Stimulated activated CD4-positive, alpha-beta T cell treated with anti-CD3 and anti-CD28 coated beads, Interleukin-2, amount 100 ng/mL, for 24 hours (primary cell): Measurements from ENCODE around the gene MYBPH.

Experiments used
- DNase-seq, 2 donors: peaks; one replicate each; pipeline ENCODE4 v3.0.0-alpha.2; 2020

MYBPH gene

GRCh38 chr1:203199816-203200571 lies 24.4 kb upstream of the MYBPH start:
- no peak for DNase-seq

GRCh38 chr1:203199481-203199815 lies 23.8 kb upstream of the MYBPH start:
- DNase-seq, result no peak

DNA sequence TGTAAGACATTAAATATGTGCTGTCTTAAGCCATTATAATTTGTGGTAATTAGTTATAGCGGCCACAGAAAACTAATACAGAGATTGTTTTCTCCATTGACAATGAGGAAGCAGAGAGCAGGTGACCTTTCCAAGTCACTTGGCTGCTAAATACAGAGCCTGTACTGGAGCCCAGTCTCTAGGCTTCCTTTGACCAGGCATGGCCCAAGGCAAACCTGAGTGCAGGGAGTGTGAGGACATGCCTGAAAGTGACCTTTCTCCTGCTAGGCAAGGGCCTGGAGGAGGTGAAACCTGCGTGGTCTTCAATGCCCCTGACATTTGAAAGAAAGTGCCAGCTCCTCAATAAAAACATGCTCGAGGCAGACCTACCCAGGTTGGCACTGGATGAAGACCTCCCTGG lies 23.4 kb upstream of the MYBPH start:
- DNase-seq, result no peak

DNA sequence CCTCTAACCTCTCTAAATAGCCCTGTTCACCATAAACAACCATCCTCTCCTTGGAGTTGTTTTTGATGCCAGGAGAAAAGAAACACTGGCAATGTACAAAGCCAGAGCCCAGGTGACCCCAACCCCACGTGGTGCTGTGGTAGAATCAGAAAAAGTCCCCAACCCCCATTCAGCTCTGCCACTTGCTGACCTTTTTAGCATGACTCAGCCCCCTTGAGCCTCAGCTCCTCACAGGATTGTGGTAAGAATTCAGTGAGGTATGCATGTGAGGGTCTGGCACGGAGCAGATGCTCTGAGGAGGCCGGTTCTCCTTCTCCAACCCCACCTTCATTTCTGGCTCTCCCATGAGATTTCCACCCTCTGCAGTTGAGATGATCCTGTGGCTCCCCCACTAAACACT lies 22.0 kb upstream of the MYBPH start:
- DNase-seq, result no peak

GRCh38 chr1:203196371-203196770 lies 20.7 kb upstream of the MYBPH start:
- DNase-seq, result no peak

- no peak for DNase-seq
Observed at GRCh38 chr1:203190949-203191348, 15.3 kb upstream of the MYBPH start.

DNA sequence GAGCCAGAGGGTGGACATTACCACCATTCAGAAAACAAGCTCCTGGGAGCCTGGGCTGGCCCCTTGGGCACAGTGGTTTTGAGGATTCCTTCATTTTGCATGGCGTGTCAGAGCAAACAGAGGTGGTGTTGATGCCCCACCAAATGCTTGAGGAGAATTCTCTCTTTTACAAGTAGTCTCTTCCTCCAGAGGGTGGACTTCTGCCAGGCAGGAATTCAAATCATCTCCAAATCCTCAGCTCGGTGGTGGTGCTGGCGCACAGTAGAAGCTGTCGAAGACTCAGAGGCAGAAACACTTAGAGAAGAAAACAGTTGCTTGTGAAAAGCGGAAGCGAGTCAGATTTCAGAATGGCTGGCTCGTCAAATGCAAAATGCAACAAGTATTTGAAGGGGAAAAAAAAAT lies 14.3 kb upstream of the MYBPH start:
- DNase-seq, result no peak

- DNase-seq, result no peak
Observed at GRCh38 chr1:203188686-203189232, 13.1 kb upstream of the MYBPH start.

DNA sequence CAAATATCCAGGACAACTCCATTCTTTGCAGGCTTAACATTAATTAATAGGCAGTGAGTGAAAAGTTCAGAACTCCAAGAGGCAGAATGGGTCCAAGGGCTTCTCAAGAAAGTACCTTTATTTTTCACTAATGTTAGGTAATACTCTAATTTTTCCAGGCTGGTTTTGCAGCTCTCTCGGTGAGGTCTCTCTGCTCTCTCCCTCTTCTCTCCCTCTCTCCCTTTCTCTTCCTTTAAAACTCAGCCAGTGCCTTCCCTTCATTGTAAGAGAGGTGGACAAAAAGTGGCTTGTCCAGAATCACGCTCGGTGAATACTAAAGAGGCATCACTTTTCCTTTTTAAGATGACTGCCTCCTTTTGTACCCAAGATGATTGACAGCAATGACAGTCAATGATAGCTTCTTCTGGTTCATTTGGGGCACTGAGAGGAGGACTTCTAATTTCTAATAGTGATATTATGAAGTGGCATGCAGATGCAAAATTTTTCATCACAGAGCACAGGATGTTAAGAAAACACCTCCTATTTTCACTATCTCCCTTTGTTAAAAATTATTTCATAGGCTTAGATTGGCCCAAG lies 12.2 kb upstream of the MYBPH start:
- DNase-seq, result no peak

GRCh38 chr1:203187304-203187685 lies 11.7 kb upstream of the MYBPH start:
- DNase-seq, result no peak

GRCh38 chr1:203186446-203187303 lies 11.0 kb upstream of the MYBPH start, which contains the start of gene CHI3L1:
Gene CHI3L1, minus strand, starts transcription at chr1:203186704. Its CDS starts 81 bp downstream, at chr1:203186623.
- DNase-seq, result no peak

DNA sequence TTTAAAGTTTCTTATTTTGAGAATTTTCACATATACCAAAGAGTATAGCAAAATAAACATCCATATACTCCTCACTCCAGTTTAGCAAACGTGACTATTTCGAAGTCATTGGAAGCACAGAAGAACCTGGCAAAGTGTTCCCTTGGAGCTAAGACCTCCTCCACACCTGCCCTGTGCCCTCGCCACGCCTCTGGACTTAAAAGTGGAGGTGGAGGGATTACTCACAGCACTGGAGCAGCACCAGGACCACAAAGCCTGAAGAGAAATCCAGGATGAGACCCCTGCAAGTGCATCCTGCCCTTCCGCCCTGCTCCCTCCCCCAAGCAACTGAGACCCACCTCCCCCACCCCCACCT lies 10.4 kb upstream of the MYBPH start:
- DNase-seq, result no peak

DNA sequence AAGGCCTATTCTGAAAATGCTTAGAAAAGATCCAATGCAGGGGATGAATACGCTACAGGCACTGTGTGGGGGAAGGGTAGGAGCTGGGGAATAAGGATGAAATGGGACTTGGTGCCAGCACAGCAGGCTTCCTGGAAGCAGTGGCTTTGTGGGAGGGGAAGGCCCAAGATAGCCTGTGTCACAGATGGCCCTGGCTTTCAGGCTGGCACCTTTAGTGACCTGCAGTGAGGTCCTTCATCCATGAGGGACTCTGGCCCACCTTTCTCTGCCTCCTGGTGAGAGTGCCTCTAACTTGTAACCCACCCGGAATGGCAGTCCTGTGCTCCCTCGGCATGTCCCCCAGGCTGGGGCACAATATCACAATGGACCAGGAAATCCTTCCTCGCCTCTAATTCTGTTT lies 10.0 kb upstream of the MYBPH start:
- DNase-seq, result no peak

- no peak for DNase-seq
Observed at GRCh38 chr1:203185061-203185461, 9.4 kb upstream of the MYBPH start.

GRCh38 chr1:203184467-203184866 lies 8.8 kb upstream of the MYBPH start:
- no peak for DNase-seq

- no peak for DNase-seq
Observed at GRCh38 chr1:203183828-203184227, 8.2 kb upstream of the MYBPH start.

DNA sequence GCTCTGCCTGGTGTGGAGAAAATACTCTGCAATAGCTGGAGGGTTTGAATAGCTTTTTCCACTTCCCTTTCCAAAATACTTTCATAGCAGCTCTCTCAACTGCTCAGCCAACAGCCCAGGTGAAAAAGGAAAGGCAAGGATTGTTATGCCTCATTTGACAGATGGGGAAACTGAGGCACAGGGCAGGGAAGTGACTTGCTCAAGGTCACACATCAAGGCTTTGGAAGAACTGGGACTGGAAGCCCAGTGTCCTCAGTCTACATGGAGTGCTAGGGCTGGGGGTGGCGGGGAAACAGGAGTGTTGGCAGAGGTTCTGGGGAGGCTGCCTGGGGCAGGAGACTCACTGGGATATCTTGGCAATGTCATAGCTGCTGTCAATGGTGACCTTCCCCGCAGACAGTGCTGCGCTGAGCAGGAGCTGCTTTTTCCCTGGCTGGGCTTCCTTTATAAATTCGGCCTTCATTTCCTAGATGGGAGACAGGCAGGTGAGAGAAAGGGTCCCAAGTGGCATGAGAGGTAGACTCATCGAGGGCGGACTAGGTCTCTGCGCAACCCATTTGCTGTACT lies 6.8 kb upstream of the MYBPH start:
- DNase-seq, result no peak

DNA sequence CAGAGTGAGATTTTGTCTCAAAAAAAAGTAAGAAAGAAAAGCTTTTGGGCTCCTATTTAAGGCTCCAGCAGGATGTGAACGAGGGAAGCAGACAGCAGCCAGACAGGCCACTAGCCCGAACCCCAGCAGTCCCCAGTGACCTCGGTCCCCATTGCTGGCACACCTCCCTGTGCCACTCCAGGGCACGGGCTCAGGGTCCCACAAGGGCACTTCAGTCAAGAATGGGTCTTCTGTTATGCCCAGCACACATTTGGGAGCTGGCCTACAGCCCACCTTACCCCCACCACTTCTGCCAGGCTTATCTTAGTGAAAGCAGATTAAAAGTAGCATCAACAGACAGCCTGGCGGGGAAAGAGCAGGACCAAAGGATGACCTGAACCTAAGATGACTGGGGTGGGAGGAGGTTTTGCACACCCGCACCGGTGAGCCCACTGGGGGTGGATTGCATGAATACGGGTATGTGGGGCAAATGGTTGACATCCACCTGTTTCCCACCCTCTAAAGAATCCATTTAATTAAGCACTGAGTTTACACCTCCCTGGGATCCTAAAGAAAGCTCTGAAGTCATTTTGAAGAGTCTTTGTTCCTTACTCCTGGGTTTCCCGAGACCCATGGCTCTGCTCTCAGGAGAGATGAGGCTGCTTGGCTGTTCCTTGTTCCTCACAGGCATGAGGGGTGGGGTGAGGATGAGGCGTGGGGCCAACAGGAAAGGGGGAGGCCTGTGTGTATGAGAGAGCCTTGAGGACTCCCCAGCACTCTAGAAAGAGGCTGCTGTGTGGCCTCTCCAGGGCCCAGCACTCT lies 6.2 kb upstream of the MYBPH start:
- DNase-seq, result no peak

DNA sequence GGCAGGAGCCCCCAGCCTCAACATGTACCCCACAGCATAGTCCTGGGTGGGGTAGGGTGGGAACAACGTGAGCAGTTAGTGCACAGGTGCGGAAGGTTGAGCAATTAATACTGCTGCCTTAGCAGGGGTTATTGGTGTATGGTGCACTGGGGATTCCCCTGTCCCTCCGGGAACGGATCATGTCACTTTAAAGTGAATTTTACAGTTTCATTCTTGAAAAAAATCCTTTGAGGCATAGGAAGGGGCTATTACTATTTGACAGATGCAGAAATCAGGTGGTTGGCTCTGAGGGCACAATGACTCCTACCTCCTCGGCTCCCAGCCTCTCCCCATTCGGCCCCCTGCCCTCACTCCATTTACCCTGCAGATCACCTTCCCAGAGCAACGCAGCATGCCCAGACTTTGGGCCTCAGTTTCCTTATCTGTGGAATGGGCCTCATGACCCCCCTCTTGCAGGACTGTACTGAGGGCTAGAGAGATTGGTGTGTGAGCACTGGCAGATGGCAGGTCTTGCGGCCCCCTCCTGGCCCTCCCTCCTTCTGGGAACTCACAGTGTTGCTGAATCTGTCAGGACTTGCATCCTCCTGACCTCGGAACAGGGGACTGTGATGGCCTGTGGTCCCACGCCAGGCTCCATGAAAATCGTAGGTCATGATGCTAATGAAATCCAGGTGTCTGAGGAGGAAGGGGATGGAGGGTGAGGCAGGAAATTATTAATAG lies 5.1 kb upstream of the MYBPH start:
- no peak for DNase-seq

DNA sequence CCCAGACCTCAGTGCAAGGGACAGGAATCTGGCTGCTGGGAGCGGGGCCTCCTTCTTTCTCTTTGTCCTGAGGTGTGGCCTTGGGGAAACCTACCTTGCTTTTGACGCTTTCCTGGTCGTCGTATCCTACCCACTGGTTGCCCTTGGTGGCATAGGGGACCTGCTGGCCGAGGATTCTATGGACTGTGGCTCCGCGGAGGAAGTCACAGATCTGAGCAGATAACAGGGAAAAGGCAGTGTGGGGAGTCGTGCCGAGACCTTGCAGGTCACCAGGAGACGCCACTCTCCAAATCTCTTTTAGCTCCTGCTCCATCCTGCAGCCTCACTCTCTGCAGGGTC lies 4.0 kb upstream of the MYBPH start:
- no peak for DNase-seq

- DNase-seq, result no peak
Observed at GRCh38 chr1:203178821-203179666, 3.4 kb upstream of the MYBPH start.
